Sigmoid colon (tissue), 7 donors: Measurements from ENCODE around the gene KMT5C. TPM values are rescaled to one million over a fixed set of nuclear protein-coding genes. Genes with fewer than 3 reads are reported as not detected.

Experiments used
- DNase-seq: peaks from one replicate; pipeline ENCODE4 v3.0.0-alpha.2; 2019
- H3K27ac ChIP-seq, 4 donors: fragments of 200-600 bp; sonication (generic); one replicate each; pipeline ENCODE4 v1.5.1; 2016 to 2019; ENCODE audit warnings: mild to moderate bottlenecking in 1 of 4
- H3K27me3 ChIP-seq, 3 donors: fragments of 200-600 bp; sonication (generic); one replicate each; pipeline ENCODE4 v1.5.1; 2019; ENCODE audit warnings: mild to moderate bottlenecking in 1 of 3
- H3K36me3 ChIP-seq, 4 donors: fragments of 200-600 bp; sonication (generic); one replicate each; pipeline ENCODE4 v1.5.1; 2016 to 2019
- H3K4me1 ChIP-seq, 4 donors: fragments of 200-600 bp; sonication (generic); one replicate each; pipeline ENCODE4 v1.5.1; 2017 to 2019
- H3K4me3 ChIP-seq, 4 donors: fragments of 200-600 bp; sonication (generic); one replicate each; pipeline ENCODE4 v1.5.1; 2017 to 2019; ENCODE audit warnings: mild to moderate bottlenecking in 2 of 4, moderate library complexity in 1 of 4
- H3K9me3 ChIP-seq, 4 donors: fragments of 200-600 bp in 3 of 4; sonication (generic) in 3 of 4; one replicate each; pipeline versions ENCODE4 v1.5.1 to v1.6.1; 2013 to 2019
- CTCF ChIP-seq, 4 experiments: fragments of 450-650 bp in 3 of 4; fragments of 200-600 bp in 1 of 4; IDR thresholded peaks; one replicate each; pipeline ENCODE4 v1.5.1; 2016 to 2019; ENCODE audit warnings: antibody characterized with exemption in 4 of 4, mild to moderate bottlenecking in 3 of 4, moderate library complexity in 2 of 4
- EP300 ChIP-seq, 4 donors: sonication (generic); formaldehyde crosslinking; IDR thresholded peaks; one replicate each; pipeline ENCODE4 v1.6.1; 2017; ENCODE audit warnings: antibody characterized with exemption in 4 of 4
- POLR2A ChIP-seq, 2 donors: fragments of 450-650 bp; IDR thresholded peaks; one replicate each; pipeline ENCODE4 v1.6.1; 2016; ENCODE audit warnings: antibody characterized with exemption in 2 of 2, mild to moderate bottlenecking in 2 of 2, moderate library complexity in 2 of 2
- POLR2AphosphoS5 ChIP-seq, 4 donors: sonication (generic); formaldehyde crosslinking; IDR thresholded peaks; one replicate each; pipeline ENCODE4 v1.6.1; 2017; ENCODE audit warnings: antibody characterized with exemption in 4 of 4
- WGBS, 2 donors: extraction: QIAGEN DNeasy Blood & Tissue Kit; methylation state at CpG; one replicate each; pipeline ENCODE4 v1.1.7; 2013; 5-methylcytosine and 5-hydroxymethylcytosine counted together
- intact Hi-C: fragments of 100-400 bp; cut with DNase I; formaldehyde crosslinking; loops from one replicate; pipeline ENCODE4 v1.15.1; 2023
- polyA plus RNA-seq, 3 donors: library from polyadenylated mRNA; stranded (reverse); fragments of 200-250 nt; gene quantifications; one replicate each; pipeline ENCODE4 v1.2.3, GENCODE V29; 2013
- total RNA-seq, 4 donors: library from RNA; depleted of rRNA; stranded (reverse); fragments of >200 nt; gene quantifications; one replicate each; pipeline ENCODE4 v1.1.0, GENCODE V29; 2016
- donor health status: healthy with polysubstance abuse.
- donor health status: Bipolar disorder and iron deficiency.
- donor health status: healthy.

Gene KMT5C
- total and polyA plus RNA-seq, 7 donors: 3.0 to 14.8 (median 9.1) TPM

- H3K4me3 ChIP-seq: peak overlapping the region; percentile 80 to 95 (median 88)
- 1 to 2% methylated on average over 33 of the region's 33 CpGs for WGBS, 2 donors
- H3K27me3 ChIP-seq: no peaks in the 10 kb centered on the region
- H3K27ac ChIP-seq: peak overlapping the region; percentile 94 to 97 (median 96)
- H3K4me1 ChIP-seq: peaks cover 0 to 63% (median 54%) of the 10 kb centered on the region in 4 donors
- TF ChIP-seq EP300 (IDR thresholded peaks at IDR 0.05) (no peak), POLR2A (IDR thresholded peaks at IDR 0.05) (no peak)
- H3K36me3 ChIP-seq: peaks cover 15 to 33% (median 17%) of the 10 kb centered on the region in 4 donors
- intact Hi-C loops: loop anchor here (5.0 kb wide), 2 partner anchors 104 to 1519 kb away; partner anchors contain the start of genes BRSK1, HSPBP1 and MYADM
- no peak for DNase-seq
- no peaks in the 10 kb centered on the region for H3K9me3 ChIP-seq
Measured at GRCh38 chr19:55386493-55386971, 46.9 kb downstream of the KMT5C start.

GRCh38 chr19:55387736-55388497 lies 48.2 kb downstream of the KMT5C start:
- no peaks in the 10 kb centered on the region for H3K27me3 ChIP-seq
- WGBS, 2 donors: 81 to 90% methylated on average over 24 of the region's 24 CpGs
- intact Hi-C loops: loop anchor here (5.0 kb wide), 2 partner anchors 106 to 1521 kb away; partner anchors contain the start of genes BRSK1, HSPBP1 and MYADM
- H3K27ac ChIP-seq: peak overlapping the region in 2 of 4 donors; percentile 96
- DNase-seq: no peak
- H3K9me3 ChIP-seq: no peaks in the 10 kb centered on the region
- peak overlapping the region in 1 of 4 donors; percentile 86 for H3K4me3 ChIP-seq
- peaks cover 17 to 38% (median 18%) of the 10 kb centered on the region in 4 donors for H3K36me3 ChIP-seq
- H3K4me1 ChIP-seq: peaks cover 0 to 61% (median 53%) of the 10 kb centered on the region in 4 donors
- TF ChIP-seq EP300 (IDR thresholded peaks at IDR 0.05): no peak
- TF ChIP-seq POLR2AphosphoS5 (IDR thresholded peaks at IDR 0.05): no peak
- no peak for TF ChIP-seq CTCF (IDR thresholded peaks at IDR 0.05)
- no peak for TF ChIP-seq POLR2A (IDR thresholded peaks at IDR 0.05)

GRCh38 chr19:55389386-55390317 lies 50.0 kb downstream of the KMT5C start:
- Histone ChIP-seq H3K9me3 (no peaks in the 10 kb centered on the region), H3K27ac (no peak overlapping the region), H3K4me3 (no peak overlapping the region), H3K36me3 (peaks cover 17 to 38% (median 18%) of the 10 kb centered on the region in 4 donors), H3K4me1 (peaks cover 0 to 49% (median 42%) of the 10 kb centered on the region in 4 donors), H3K27me3 (no peaks in the 10 kb centered on the region)
- WGBS, 2 donors: 84 to 88% methylated on average over 21 of the region's 21 CpGs
- TF ChIP-seq EP300 (IDR thresholded peaks at IDR 0.05): no peak
- TF ChIP-seq POLR2A (IDR thresholded peaks at IDR 0.05): no peak
- no peak for TF ChIP-seq POLR2AphosphoS5 (IDR thresholded peaks at IDR 0.05)
- no peak for TF ChIP-seq CTCF (IDR thresholded peaks at IDR 0.05)
- intact Hi-C loops: loop anchor here (5.0 kb wide), 2 partner anchors 107 to 1522 kb away; partner anchors contain the start of genes BRSK1, HSPBP1 and MYADM
- DNase-seq: no peak

- TF ChIP-seq EP300 (IDR thresholded peaks at IDR 0.05) (no peak), POLR2A (IDR thresholded peaks at IDR 0.05) (no peak), CTCF (IDR thresholded peaks at IDR 0.05) (no peak), POLR2AphosphoS5 (IDR thresholded peaks at IDR 0.05) (no peak)
- peak overlapping the region in 1 of 4 donors; percentile 11 for H3K27ac ChIP-seq
- H3K4me3 ChIP-seq: no peak overlapping the region
- intact Hi-C loops: no loop called here
- no peak for DNase-seq
- H3K36me3 ChIP-seq: peaks cover 17 to 38% (median 18%) of the 10 kb centered on the region in 4 donors
- WGBS, 2 donors: 77 to 82% methylated on average over 7 of the region's 7 CpGs
- no peaks in the 10 kb centered on the region for H3K9me3 ChIP-seq
- peaks cover 0 to 43% (median 37%) of the 10 kb centered on the region in 4 donors for H3K4me1 ChIP-seq
- no peaks in the 10 kb centered on the region for H3K27me3 ChIP-seq
Measured at GRCh38 chr19:55390461-55390880, 50.8 kb downstream of the KMT5C start.
